Activated naive CD8-positive, alpha-beta T cell treated with anti-CD3 and anti-CD28 coated beads, Interleukin-2, amount 50 U/mL, for 16 hours (primary cell): ENCODE data around the gene SELENOI.

Experiments
- DNase-seq: peaks from one replicate; pipeline ENCODE4 v3.0.0-alpha.2; 2020; ENCODE audit warnings: low read depth, low spot score

SELENOI gene

GRCh38 chr2:26410764-26411243 is 64.9 kb downstream of the SELENOI start:
- DNase-seq = no peak

- no peak for DNase-seq
Observed at GRCh38 chr2:26411419-26411818, 65.5 kb downstream of the SELENOI start.

DNA sequence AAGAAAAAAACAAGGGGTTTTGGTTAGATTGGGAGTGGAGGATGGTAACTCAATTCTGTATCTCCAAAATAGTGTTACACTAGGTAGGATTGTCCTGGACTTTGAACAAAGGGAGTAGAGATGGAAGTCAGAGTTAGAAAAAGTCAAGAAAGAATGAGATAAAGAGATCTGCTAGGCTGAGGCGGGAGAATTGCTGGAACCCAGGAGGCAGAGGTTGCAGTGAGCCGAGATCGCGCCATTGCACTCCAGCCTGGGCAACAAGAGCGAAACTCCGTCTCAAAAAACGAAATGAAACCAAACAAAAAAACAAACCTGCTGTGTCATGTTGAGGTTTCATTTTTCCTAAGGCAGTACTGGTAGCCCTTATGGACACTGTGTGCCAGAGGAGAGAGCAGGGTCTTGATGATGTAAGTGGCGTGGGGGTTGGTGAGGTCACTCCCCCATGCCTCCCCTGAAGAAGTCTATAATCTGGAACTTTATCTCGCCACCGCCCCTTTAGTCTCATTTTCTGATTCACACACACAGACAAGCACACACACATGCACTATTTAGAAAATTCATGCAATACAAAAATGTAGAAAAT is 66.2 kb downstream of the SELENOI start:
- DNase-seq = no peak

DNA sequence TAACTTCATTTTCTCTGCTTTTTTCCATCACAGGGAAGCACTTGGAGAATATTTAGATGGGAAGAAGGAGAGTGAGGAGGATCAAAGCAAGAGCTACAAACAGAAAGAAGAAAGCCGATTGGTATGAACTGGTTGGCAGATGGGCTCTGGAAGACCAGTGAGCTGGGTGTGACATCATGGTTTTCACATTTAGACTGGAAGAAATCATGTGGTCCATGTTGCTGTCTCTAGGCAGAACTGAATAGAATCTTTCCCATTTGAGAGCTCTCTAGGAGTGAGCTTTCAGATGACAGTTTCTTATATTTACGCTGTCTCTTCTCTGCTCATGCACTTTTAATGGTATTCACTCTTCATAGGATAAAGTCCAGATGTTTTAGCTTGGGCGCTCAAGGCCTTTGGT is 68.4 kb downstream of the SELENOI start:
- DNase-seq = no peak

- no peak for DNase-seq
Observed at GRCh38 chr2:26421961-26422360, 76.0 kb downstream of the SELENOI start.

DNA sequence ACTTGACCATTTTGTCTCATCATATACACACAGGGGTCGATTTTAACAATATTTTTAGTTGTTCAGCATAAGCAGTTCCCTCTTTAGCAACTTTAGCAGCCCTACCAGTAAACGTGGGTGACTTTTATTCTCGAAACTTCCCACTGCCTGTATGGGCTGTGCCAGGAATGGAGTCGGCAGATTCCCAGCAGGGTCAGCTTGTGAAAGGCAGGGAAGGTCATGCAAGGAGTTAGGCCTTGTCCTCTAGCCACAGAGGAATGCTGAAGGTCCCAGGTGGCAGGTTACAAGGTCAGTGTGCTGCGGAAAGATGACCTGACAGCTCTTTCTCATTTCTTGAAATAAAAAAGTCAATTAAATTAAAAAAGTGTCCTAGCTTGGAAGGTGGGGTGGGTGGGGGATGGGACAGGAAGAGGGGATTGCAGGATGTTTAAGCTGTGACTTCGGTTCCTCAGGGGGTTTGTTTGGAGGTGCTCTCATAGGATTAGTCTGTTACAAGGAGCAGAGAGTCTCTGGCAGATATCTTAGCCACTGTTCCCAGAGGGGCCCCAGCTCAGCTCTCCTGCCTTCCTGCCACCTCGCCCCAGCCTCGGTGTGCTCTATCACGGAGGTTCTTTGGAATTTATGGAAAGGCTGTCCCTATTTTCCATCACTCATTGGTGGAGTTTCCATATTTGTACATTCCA is 77.1 kb downstream of the SELENOI start:
- DNase-seq = no peak

DNA sequence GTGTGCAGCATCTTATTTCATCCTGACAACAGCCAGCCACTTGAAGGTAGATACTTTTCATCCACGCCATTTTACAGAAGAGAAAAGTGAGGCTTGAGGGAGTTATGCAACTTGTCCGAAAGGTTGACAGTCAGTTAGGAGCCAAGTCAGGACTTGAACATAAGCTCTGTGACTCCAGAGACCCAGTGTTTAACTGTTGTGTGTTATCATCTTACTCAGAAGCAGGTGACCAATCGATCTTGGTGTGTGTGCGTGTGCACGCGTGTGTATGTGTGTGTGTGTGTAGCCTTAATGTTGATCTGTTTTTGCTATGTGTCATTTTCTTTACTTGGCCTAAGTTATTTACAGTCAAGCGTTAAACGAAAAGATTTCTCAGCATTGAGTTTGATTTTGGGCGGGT is 77.8 kb downstream of the SELENOI start:
- no peak for DNase-seq

- DNase-seq = no peak
Observed at GRCh38 chr2:26424221-26424620, 78.3 kb downstream of the SELENOI start.

DNA sequence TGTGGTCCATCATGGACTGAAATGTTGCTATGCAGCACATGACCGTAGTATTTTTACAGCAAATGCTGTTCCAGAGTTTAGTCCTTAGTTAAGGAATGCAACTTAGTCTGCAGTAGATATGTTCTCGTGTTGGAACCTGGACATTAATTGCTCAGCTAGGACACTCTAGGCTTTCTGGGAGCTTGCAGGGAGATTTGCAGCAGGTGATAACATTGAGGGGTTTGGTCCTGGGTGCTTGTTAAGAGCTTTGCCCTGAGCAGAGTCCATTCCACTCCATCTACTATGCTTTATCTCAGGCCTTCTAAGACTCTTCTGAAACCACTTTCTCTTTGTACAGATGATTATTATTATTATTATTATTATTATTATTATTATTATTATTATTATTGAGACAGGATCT is 82.9 kb downstream of the SELENOI start:
- no peak for DNase-seq

DNA sequence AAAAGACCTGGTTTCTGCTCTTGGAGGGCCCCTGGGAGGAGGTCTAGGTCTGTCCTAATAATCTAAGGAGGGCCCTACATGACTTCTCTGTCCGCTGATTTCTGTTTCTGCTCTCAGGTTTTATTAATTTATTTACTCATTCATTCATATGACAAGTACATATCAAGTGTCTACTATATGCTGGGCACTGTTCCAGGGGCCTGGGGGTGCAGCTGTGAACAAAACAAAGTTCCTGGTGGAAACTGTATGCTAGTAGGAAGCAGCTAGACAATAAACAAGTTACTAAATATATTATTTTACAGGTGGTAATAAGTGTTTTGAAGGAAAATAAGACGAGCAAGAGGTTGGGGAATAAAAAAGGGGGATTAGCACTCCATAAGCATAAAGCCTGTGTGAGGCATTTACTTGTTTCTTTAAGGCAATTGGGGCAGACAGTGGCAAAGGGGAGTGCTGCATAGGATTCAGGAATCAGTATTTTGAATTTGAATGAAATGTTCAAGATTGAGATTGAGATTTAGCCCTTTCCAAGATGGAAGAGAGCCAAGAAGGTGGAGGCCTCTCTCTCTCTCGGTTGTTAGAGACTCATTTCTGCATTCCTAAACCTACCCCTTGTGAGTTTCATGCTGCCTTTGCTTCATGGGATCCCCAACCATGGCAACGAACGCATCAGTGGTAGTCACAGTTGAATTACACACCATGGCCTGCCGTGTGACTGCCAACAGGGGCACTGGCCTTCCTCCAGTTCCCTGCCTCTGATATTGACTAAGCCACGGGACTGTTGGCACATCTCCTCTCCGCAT is 84.0 kb downstream of the SELENOI start:
- no peak for DNase-seq

DNA sequence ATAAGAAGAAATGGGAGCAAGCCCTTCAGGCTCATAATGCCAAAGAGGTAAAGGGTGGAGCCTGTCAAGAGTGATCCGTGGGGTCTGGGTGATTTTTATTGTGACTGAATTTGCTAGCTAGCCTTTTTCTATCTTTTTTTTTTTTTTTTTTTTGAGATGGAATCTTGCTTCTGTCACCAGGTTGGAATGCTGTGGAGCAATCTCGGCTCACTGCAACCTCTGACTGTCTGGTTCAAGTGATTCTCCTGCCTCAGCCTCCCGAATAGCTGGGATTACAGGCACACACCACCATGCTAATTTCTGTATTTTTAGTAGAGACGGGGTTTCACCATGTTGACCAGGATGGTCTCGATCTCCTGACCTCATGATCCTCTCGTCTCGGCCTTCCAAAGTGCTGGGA is 84.9 kb downstream of the SELENOI start:
- DNase-seq = no peak

- DNase-seq = no peak
Observed at GRCh38 chr2:26432363-26432762, 86.4 kb downstream of the SELENOI start.

- DNase-seq = no peak
Observed at GRCh38 chr2:26432859-26433258, 86.9 kb downstream of the SELENOI start.

DNA sequence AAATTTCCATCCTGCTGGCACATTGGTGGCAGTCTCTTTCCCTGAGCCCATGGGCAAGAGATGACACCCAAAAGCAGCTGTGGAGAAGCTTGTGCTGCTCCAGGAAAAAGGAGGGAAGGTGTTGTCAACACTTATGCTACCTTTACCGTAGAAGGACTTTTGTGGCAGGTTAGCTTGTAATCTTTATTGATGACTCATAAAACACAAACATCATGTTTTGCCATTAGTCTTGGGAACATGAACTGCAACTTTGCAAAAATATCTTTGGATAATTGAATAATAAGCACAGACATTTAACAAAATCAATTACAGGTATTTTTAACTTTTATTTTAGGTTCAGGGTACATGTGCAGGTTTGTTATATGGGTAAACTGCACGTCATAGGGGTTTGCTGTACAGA is 89.2 kb downstream of the SELENOI start:
- DNase-seq = no peak

- no peak for DNase-seq
Observed at GRCh38 chr2:26438526-26438925, 92.6 kb downstream of the SELENOI start.

DNA sequence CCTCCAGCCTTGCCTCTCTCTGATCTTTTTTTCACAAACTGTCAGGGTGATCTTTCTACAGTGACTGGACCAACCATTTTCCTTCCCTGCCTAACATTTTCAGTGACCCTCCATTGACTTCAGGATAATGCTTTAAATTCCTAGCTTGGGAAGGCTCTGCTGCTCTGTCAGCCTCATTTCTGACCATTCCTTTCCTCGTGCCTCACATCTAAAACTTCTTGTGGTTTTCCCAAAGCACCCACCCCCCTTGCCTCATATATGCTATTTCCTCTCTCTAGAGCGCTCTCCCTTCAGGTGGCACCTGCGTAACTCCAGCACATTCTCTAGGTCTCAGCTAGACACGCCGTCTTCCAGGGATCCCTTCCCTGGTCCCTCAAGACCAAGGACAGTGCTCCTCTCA is 93.0 kb downstream of the SELENOI start:
- DNase-seq = no peak

DNA sequence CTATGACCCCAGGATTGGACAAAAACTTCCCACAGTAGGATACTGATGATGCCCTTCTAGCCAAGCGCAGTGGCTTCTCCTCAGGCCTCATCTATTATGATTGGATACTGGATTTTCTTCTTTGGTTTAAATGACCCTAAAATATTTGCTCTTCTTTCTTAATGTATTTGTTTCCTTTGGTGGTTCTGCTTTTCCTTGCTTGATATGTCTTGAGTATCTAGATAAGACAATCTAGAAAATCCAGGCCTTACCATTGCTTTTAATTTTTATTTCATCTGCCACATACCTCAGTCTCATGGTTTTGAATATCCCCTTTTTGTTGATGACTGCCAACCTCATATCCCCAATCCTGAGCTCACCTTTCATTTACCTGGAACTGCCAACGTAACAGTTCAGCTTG is 96.4 kb downstream of the SELENOI start:
- DNase-seq = no peak

DNA sequence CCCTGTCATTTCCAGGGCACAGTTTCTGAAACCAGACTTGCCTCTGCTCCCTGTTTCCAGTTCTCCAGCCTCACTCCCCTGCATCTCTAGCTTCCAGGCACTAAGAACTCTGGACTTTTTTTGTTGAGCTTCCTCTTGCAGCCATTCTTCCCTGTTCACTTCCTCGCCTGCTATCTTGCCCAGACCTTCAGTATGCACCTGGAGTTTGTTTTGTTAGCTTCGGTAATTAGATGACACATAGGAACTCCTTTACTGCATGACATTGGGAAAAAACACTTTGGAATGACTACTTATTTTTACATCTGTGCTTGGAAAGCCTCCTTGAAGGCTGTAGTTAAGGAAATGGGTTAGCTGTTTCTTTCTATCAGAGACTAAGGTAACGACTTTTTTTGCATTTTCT is 96.8 kb downstream of the SELENOI start:
- DNase-seq = no peak

GRCh38 chr2:26444236-26444635 is 98.3 kb downstream of the SELENOI start:
- DNase-seq = no peak
